ENCODE results near the gene NTM. TPM values are rescaled to one million over a fixed set of nuclear protein-coding genes. Genes with fewer than 3 reads are reported as not detected.
"Not testable (repeated sequence)": the region's sequence is repeated elsewhere in the genome, so short reads cannot be mapped to it uniquely, and the experiment has no call there.

Gene NTM
- total RNA-seq, 1 experiment from 2014 or later = not detected

- no peaks in the 10 kb centered on the region for H3K27me3 ChIP-seq (ENCODE audit: insufficient read depth, low read length)
- H3K9ac ChIP-seq (ENCODE audit: low read length) = no peak overlapping the region
- H2AFZ ChIP-seq (ENCODE audit: low read depth, low read length, poor library complexity, severe bottlenecking) = no peak overlapping the region
- DNase-seq (ENCODE audit: low read depth, low spot score) (no peak), ATAC-seq (no peak)
- H4K20me1 ChIP-seq (ENCODE audit: insufficient read depth) = no peaks in the 10 kb centered on the region
- TF ChIP-seq, protein P1, sequence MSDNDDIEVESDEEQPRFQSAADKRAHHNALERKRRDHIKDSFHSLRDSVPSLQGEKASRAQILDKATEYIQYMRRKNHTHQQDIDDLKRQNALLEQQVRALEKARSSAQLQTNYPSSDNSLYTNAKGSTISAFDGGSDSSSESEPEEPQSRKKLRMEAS (IDR thresholded peaks at IDR 0.05) = no peak
- no peaks in the 10 kb centered on the region for H3K9me2 ChIP-seq (ENCODE audit: insufficient read depth)
- H3K36me3 ChIP-seq (ENCODE audit: control insufficient read depth in 1 of 2, insufficient read depth in 2 of 2, low read length in 2 of 2) = no peaks in the 10 kb centered on the region
- intact Hi-C loops (cut with micrococcal nuclease) = no loop called here
- CTCF ChIA-PET = no interaction called here
- H3K9me3 ChIP-seq (ENCODE audit: control insufficient read depth in 1 of 2, insufficient read depth in 1 of 2, low read depth in 1 of 2, low read length in 2 of 2) = peaks cover 6 to 8% of the 10 kb centered on the region in 2 experiments; a peak in 2 of 4 replicates
- POLR2A ChIA-PET = no interaction called here
- RAD21 ChIA-PET (ENCODE audit: low non-redundant PET in 1 of 2, low total read pairs in 2 of 2, uncharacterized antibody in 2 of 2, unreplicated experiment in 2 of 2) = no interaction called here
- H3K27ac ChIP-seq (ENCODE audit: low read depth, low read length) = no peak overlapping the region
- H3K79me2 ChIP-seq (ENCODE audit: insufficient read depth, low read length) = no peaks in the 10 kb centered on the region
- H3K4me1 ChIP-seq (ENCODE audit: control insufficient read depth in 1 of 2, insufficient read depth in 2 of 2, low read length in 2 of 2) = no peaks in the 10 kb centered on the region
- no TSS peak for BruUV-seq (replicated peaks)
- no peak overlapping the region for H3K4me2 ChIP-seq (ENCODE audit: low read length)
- H3K4me3 ChIP-seq (replicated peaks in 1 of 2; ENCODE audit: low read depth in 1 of 2, low read length in 2 of 2) = no peak overlapping the region
Measured at GRCh38 chr11:131331546-131331945, 38.9 kb upstream of the NTM start.

GRCh38 chr11:131334601-131335000 lies 35.8 kb upstream of the NTM start:
- Histone ChIP-seq H3K4me1 (ENCODE audit: control insufficient read depth in 1 of 2, insufficient read depth in 2 of 2, low read length in 2 of 2) (no peaks in the 10 kb centered on the region), H3K27me3 (ENCODE audit: insufficient read depth, low read length) (no peaks in the 10 kb centered on the region), H3K9ac (ENCODE audit: low read length) (no peak overlapping the region), H3K36me3 (ENCODE audit: control insufficient read depth in 1 of 2, insufficient read depth in 2 of 2, low read length in 2 of 2) (no peaks in the 10 kb centered on the region), H3K27ac (ENCODE audit: low read depth, low read length) (no peak overlapping the region), H4K20me1 (ENCODE audit: insufficient read depth) (no peaks in the 10 kb centered on the region), H2AFZ (ENCODE audit: low read depth, low read length, poor library complexity, severe bottlenecking) (no peak overlapping the region), H3K9me3 (ENCODE audit: control insufficient read depth in 1 of 2, insufficient read depth in 1 of 2, low read depth in 1 of 2, low read length in 2 of 2) (peaks cover 0 to 3% of the 10 kb centered on the region in 2 experiments; a peak in 2 of 4 replicates), H3K9me2 (ENCODE audit: insufficient read depth) (no peaks in the 10 kb centered on the region), H3K4me3 (replicated peaks in 1 of 2; ENCODE audit: low read depth in 1 of 2, low read length in 2 of 2) (no peak overlapping the region), H3K79me2 (ENCODE audit: insufficient read depth, low read length) (no peaks in the 10 kb centered on the region), H3K4me2 (ENCODE audit: low read length) (no peak overlapping the region)
- ChIA-PET POLR2A (no interaction called here), CTCF (no interaction called here), RAD21 (ENCODE audit: low non-redundant PET in 1 of 2, low total read pairs in 2 of 2, uncharacterized antibody in 2 of 2, unreplicated experiment in 2 of 2) (no interaction called here)
- ATAC-seq = no peak
- BruUV-seq (replicated peaks) = no TSS peak
- TF ChIP-seq, protein P2, sequence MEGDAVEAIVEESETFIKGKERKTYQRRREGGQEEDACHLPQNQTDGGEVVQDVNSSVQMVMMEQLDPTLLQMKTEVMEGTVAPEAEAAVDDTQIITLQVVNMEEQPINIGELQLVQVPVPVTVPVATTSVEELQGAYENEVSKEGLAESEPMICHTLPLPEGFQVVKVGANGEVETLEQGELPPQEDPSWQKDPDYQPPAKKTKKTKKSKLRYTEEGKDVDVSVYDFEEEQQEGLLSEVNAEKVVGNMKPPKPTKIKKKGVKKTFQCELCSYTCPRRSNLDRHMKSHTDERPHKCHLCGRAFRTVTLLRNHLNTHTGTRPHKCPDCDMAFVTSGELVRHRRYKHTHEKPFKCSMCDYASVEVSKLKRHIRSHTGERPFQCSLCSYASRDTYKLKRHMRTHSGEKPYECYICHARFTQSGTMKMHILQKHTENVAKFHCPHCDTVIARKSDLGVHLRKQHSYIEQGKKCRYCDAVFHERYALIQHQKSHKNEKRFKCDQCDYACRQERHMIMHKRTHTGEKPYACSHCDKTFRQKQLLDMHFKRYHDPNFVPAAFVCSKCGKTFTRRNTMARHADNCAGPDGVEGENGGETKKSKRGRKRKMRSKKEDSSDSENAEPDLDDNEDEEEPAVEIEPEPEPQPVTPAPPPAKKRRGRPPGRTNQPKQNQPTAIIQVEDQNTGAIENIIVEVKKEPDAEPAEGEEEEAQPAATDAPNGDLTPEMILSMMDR (IDR thresholded peaks at IDR 0.05 in 2 of 3, conservative IDR thresholded peaks at IDR 0.05 in 1 of 3; ENCODE audit: borderline replicate concordance in 1 of 3, insufficient read depth in 1 of 3, low read depth in 2 of 3, low read length in 2 of 3) = no peak
- TF ChIP-seq EGR1 (IDR thresholded peaks at IDR 0.05; ENCODE audit: low read depth) = no peak
- TF ChIP-seq POLR2AphosphoS5 (IDR thresholded peaks at IDR 0.05; ENCODE audit: low read depth, low read length) = no peak
- TF ChIP-seq JUND (IDR thresholded peaks at IDR 0.05) = no peak
- TF ChIP-seq CBX3 (IDR thresholded peaks at IDR 0.05; ENCODE audit: low read depth) = no peak
- TF ChIP-seq RAD21 (IDR thresholded peaks at IDR 0.05; ENCODE audit: low read depth) = no peak
- TF ChIP-seq ATF3 (IDR thresholded peaks at IDR 0.05) = no peak
- no peak for DNase-seq (ENCODE audit: low read depth, low spot score)
- intact Hi-C loops (cut with micrococcal nuclease) = no loop called here

DNA sequence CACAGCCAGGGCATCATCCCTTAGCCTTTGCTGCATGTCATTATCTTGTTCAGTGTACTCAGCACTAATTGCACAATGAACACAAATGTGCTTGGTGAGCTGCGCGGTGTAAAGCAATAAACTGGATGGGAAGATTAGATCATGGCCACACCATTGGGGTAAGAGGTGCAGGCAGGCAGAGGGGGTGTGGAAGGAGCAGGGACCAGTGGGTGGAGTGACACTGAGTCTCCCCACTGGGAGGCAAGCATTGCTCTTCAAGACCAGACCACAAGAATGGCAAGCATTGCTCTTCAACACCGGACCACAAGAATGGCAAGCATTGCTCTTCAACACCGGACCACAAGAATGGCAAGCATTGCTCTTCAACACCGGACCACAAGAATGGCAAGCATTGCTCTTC lies 28.5 kb upstream of the NTM start:
- POLR2A ChIA-PET; ATAC-seq; BruUV-seq (replicated peaks): not testable (repeated sequence)

More for the DNA sequence above, 28.5 kb upstream of the NTM start:
- H4K20me1 ChIP-seq (ENCODE audit: insufficient read depth); H3K79me2 ChIP-seq (ENCODE audit: insufficient read depth, low read length); DNase-seq (ENCODE audit: low read depth, low spot score); H3K9ac ChIP-seq (ENCODE audit: low read length); H3K9me2 ChIP-seq (ENCODE audit: insufficient read depth); H3K27me3 ChIP-seq (ENCODE audit: insufficient read depth, low read length); CTCF ChIA-PET; H3K36me3 ChIP-seq (ENCODE audit: control insufficient read depth in 1 of 2, insufficient read depth in 2 of 2, low read length in 2 of 2); intact Hi-C loops (cut with micrococcal nuclease); H3K27ac ChIP-seq (ENCODE audit: low read depth, low read length); H3K9me3 ChIP-seq (ENCODE audit: control insufficient read depth in 1 of 2, insufficient read depth in 1 of 2, low read depth in 1 of 2, low read length in 2 of 2); H2AFZ ChIP-seq (ENCODE audit: low read depth, low read length, poor library complexity, severe bottlenecking); RAD21 ChIA-PET (ENCODE audit: low non-redundant PET in 1 of 2, low total read pairs in 2 of 2, uncharacterized antibody in 2 of 2, unreplicated experiment in 2 of 2); H3K4me1 ChIP-seq (ENCODE audit: control insufficient read depth in 1 of 2, insufficient read depth in 2 of 2, low read length in 2 of 2); H3K4me2 ChIP-seq (ENCODE audit: low read length); H3K4me3 ChIP-seq (replicated peaks in 1 of 2; ENCODE audit: low read depth in 1 of 2, low read length in 2 of 2): not testable (repeated sequence)

Data from HCT116 (cell line).